HG03175 (cell line): ENCODE data around the gene SH2D7.

Experiments used
- ATAC-seq: cut with Tn5 transposase; IDR thresholded peaks from one replicate; pipeline ENCODE4 v1.9.1; 2021; ENCODE audit warnings: mild to moderate bottlenecking, moderate library complexity; ENCODE audit not compliant: unreplicated experiment

The SH2D7 gene

GRCh38 chr15:78092261-78093041 is at the start of gene SH2D7:
TSS of gene SH2D7 (plus strand) at chr15:78092561. CDS start at chr15:78092585, 24 bp downstream.
- ATAC-seq = no peak

- ATAC-seq = no peak
Measured at GRCh38 chr15:78044407-78045155, 47.8 kb upstream of the SH2D7 start.

GRCh38 chr15:78045189-78045588 is 47.2 kb upstream of the SH2D7 start:
- ATAC-seq = no peak

GRCh38 chr15:78046796-78047341 is 45.5 kb upstream of the SH2D7 start:
- ATAC-seq = no peak

GRCh38 chr15:78047761-78048627 is 44.4 kb upstream of the SH2D7 start:
- ATAC-seq = no peak

- ATAC-seq = no peak
Measured at GRCh38 chr15:78048628-78048920, 43.8 kb upstream of the SH2D7 start.

- peak; percentile 71 for ATAC-seq
Measured at GRCh38 chr15:78049691-78050440, 42.5 kb upstream of the SH2D7 start.

GRCh38 chr15:78050441-78050809 is 41.9 kb upstream of the SH2D7 start:
- ATAC-seq = peak; percentile 16

- ATAC-seq = no peak
Measured at GRCh38 chr15:78050826-78051225, 41.5 kb upstream of the SH2D7 start.

- ATAC-seq = no peak
Measured at GRCh38 chr15:78051596-78051995, 40.8 kb upstream of the SH2D7 start.

- ATAC-seq = no peak
Measured at GRCh38 chr15:78052001-78052401, 40.4 kb upstream of the SH2D7 start.

- no peak for ATAC-seq
Measured at GRCh38 chr15:78052545-78052944, 39.8 kb upstream of the SH2D7 start.

GRCh38 chr15:78054518-78054917 is 37.8 kb upstream of the SH2D7 start:
- no peak for ATAC-seq

GRCh38 chr15:78054966-78055365 is 37.4 kb upstream of the SH2D7 start:
- ATAC-seq = no peak

GRCh38 chr15:78055919-78056713 is 36.2 kb upstream of the SH2D7 start:
- ATAC-seq = peak; percentile 23

- peak; percentile 39 for ATAC-seq
Measured at GRCh38 chr15:78056714-78057269, 35.6 kb upstream of the SH2D7 start.

- no peak for ATAC-seq
Measured at GRCh38 chr15:78057803-78058202, 34.6 kb upstream of the SH2D7 start.

- no peak for ATAC-seq
Measured at GRCh38 chr15:78058401-78058935, 33.9 kb upstream of the SH2D7 start.
